ENCODE results near the gene VAT1.
"Not testable (repeated sequence)": the region's sequence is repeated elsewhere in the genome, so short reads cannot be mapped to it uniquely, and the experiment has no call there.

VAT1 gene

GRCh38 chr17:43006639-43007551 lies 15.3 kb downstream of the VAT1 start, which contains the start of gene IFI35:
Gene IFI35, plus strand, starts transcription at chr17:43006784. Its CDS starts 164 bp downstream, at chr17:43006948.
- peaks cover 19% of the 10 kb centered on the region for H3K36me3 ChIP-seq (ENCODE audit: control insufficient read depth, insufficient read depth, low read length)
- DNase-seq (ENCODE audit: extremely low read depth, insufficient read length): peak; percentile 87
- no peaks in the 10 kb centered on the region for H3K27me3 ChIP-seq (replicated peaks; ENCODE audit: control insufficient read depth, insufficient read depth, low read length)
- peak within 1 kb of the TSS; percentile 84 for H3K4me3 ChIP-seq (replicated peaks; ENCODE audit: low read depth, low read length)
- peak; percentile 50 for TF ChIP-seq CTCF (IDR thresholded peaks at IDR 0.05; ENCODE audit: insufficient read depth, low read length, poor library complexity, severe bottlenecking)

- no peak for DNase-seq (ENCODE audit: extremely low read depth, insufficient read length)
Measured at GRCh38 chr17:43003542-43004172, 18.5 kb downstream of the VAT1 start.

DNA sequence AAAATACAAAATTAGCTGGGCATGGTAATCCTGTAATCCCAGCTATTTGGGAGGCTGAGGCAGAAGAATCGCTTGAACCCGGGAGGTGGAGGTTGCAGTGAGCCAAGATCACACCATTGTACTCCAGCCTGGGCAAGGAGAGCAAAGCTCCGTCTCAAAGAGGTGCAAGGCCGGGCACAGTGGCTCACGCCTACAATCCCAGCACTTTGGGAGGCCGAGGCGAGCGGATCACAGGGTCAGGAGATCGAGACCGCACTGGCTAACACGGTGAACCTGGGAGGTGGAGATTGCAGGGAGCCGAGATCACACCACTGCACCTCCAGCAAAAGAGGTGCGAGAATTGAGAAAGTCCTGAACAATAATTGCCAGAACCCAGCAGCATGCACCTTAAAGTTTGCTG lies 21.3 kb downstream of the VAT1 start:
- H3K27me3 ChIP-seq (replicated peaks; ENCODE audit: control insufficient read depth, insufficient read depth, low read length); DNase-seq (ENCODE audit: extremely low read depth, insufficient read length); H3K4me3 ChIP-seq (replicated peaks; ENCODE audit: low read depth, low read length): not testable (repeated sequence)
- peaks cover 23% of the 10 kb centered on the region for H3K36me3 ChIP-seq (ENCODE audit: control insufficient read depth, insufficient read depth, low read length)

More at GRCh38 chr17:43003542-43004172, 18.5 kb downstream of the VAT1 start:
- Histone ChIP-seq H3K4me3 (replicated peaks; ENCODE audit: low read depth, low read length) (no peak overlapping the region), H3K27me3 (replicated peaks; ENCODE audit: control insufficient read depth, insufficient read depth, low read length) (no peaks in the 10 kb centered on the region), H3K36me3 (ENCODE audit: control insufficient read depth, insufficient read depth, low read length) (peaks cover 23% of the 10 kb centered on the region)
- no peak for TF ChIP-seq CTCF (IDR thresholded peaks at IDR 0.05; ENCODE audit: insufficient read depth, low read length, poor library complexity, severe bottlenecking)

GRCh38 chr17:42999003-42999525 lies 23.1 kb downstream of the VAT1 start:
- Histone ChIP-seq H3K27me3 (replicated peaks; ENCODE audit: control insufficient read depth, insufficient read depth, low read length) (no peaks in the 10 kb centered on the region), H3K4me3 (replicated peaks; ENCODE audit: low read depth, low read length) (peak overlapping the region; percentile 83), H3K36me3 (ENCODE audit: control insufficient read depth, insufficient read depth, low read length) (peaks cover 23% of the 10 kb centered on the region)
- no peak for TF ChIP-seq CTCF (IDR thresholded peaks at IDR 0.05; ENCODE audit: insufficient read depth, low read length, poor library complexity, severe bottlenecking)
- no peak for DNase-seq (ENCODE audit: extremely low read depth, insufficient read length)

- H3K36me3 ChIP-seq (ENCODE audit: control insufficient read depth, insufficient read depth, low read length): peaks cover 17% of the 10 kb centered on the region
Measured at GRCh38 chr17:42997984-42998938, 23.9 kb downstream of the VAT1 start, which contains the start of gene RPL27. Gene RPL27, plus strand, starts transcription at chr17:42998419. Its CDS starts 332 bp downstream, at chr17:42998751.

More at GRCh38 chr17:42997984-42998938, 23.9 kb downstream of the VAT1 start, which contains the start of gene RPL27:
- Histone ChIP-seq H3K4me3 (replicated peaks; ENCODE audit: low read depth, low read length) (peak within 1 kb of the TSS; percentile 83), H3K27me3 (replicated peaks; ENCODE audit: control insufficient read depth, insufficient read depth, low read length) (no peaks in the 10 kb centered on the region)
- peak; percentile 74 for TF ChIP-seq CTCF (IDR thresholded peaks at IDR 0.05; ENCODE audit: insufficient read depth, low read length, poor library complexity, severe bottlenecking)
- peak; percentile 94 for DNase-seq (ENCODE audit: extremely low read depth, insufficient read length)
